Measurements from ENCODE around the gene NDUFS2. TPM values are rescaled to one million over a fixed set of nuclear protein-coding genes. Genes with fewer than 3 reads are reported as not detected.

The NDUFS2 gene
- total RNA-seq, 2 experiments from 2014 or later, result 80.6 to 92.8 TPM

DNA sequence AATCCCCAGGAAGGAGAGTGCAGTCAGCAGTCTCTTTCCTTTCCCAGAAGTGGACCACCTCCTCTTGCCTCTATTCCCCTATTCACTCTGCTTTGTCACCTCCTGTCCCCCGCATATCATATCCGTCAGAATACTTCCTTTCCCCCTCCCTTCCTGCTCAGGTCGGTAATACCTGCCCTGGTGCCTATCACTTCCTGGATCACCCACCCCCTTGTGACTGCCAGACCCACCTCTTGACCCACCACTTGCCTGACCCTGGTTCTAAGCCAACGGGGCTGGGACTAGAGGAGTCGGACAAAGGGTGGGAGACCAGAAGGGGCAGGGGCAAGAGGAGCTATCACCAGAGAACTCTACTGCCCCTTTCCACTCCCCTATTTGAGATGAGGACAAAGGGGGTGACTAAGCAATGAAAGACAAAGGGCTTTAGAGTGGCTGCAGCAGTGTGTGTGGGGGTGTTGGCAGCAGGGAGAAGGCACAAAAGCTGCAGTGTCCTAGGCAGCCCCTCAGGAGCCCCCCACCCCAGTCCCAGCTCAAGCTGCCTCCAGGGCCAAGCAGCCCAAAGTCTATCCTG is 1.7 kb upstream of the NDUFS2 start:
- no peaks in the 10 kb centered on the region for H3K27me3 Mint-ChIP-seq

GRCh38 chr1:161200992-161201835 is 953 bp upstream of the NDUFS2 start:
- no peaks in the 10 kb centered on the region for H3K27me3 Mint-ChIP-seq
- no peak for ATAC-seq (ENCODE audit: low read depth)

More for the DNA sequence above, 1.7 kb upstream of the NDUFS2 start:
- Mint-ChIP-seq H3K4me1 (peaks cover 62% of the 10 kb centered on the region), H3K9me3 (no peaks in the 10 kb centered on the region), H3K4me3 (peak overlapping the region; percentile 76), H3K27ac (peak overlapping the region; percentile 97), H3K36me3 (peaks cover 13% of the 10 kb centered on the region)
- DNase-seq (no peak), ATAC-seq (ENCODE audit: low read depth) (peak; percentile 14)
- POLR2A ChIA-PET, result interaction anchor here (0.6 to 4.9 kb wide), 6 partner anchors 9 to 105 kb away, joined by 3 to 53 read pairs (median 7); partner anchors contain the start of gene TOMM40L

GRCh38 chr1:161206411-161207140 is 4.4 kb downstream of the NDUFS2 start:
- Mint-ChIP-seq H3K36me3 (peaks cover 32% of the 10 kb centered on the region), H3K4me1 (peaks cover 45% of the 10 kb centered on the region), H3K9me3 (no peaks in the 10 kb centered on the region), H3K27ac (peak overlapping the region; percentile 53), H3K27me3 (no peaks in the 10 kb centered on the region), H3K4me3 (no peak overlapping the region)
- ATAC-seq (ENCODE audit: low read depth), result no peak
- no peak for DNase-seq
- POLR2A ChIA-PET, result interaction anchor here (0.7 to 1.1 kb wide), 3 partner anchors 9 to 24 kb away, joined by 3 read pairs; partner anchors contain the start of gene FCER1G

More at GRCh38 chr1:161200992-161201835, 953 bp upstream of the NDUFS2 start:
- peak overlapping the region; percentile 97 for H3K27ac Mint-ChIP-seq
- POLR2A ChIA-PET, result interaction anchor here (0.7 to 4.9 kb wide), 21 partner anchors 8 to 189 kb away, joined by 3 to 53 read pairs (median 11); partner anchors contain the start of genes APOA2, B4GALT3, FCER1G and PPOX
- H3K36me3 Mint-ChIP-seq, result peaks cover 17% of the 10 kb centered on the region
- no peaks in the 10 kb centered on the region for H3K9me3 Mint-ChIP-seq
- H3K4me3 Mint-ChIP-seq, result peak overlapping the region; percentile 96
- no peak for DNase-seq
- H3K4me1 Mint-ChIP-seq, result peaks cover 60% of the 10 kb centered on the region

DNA sequence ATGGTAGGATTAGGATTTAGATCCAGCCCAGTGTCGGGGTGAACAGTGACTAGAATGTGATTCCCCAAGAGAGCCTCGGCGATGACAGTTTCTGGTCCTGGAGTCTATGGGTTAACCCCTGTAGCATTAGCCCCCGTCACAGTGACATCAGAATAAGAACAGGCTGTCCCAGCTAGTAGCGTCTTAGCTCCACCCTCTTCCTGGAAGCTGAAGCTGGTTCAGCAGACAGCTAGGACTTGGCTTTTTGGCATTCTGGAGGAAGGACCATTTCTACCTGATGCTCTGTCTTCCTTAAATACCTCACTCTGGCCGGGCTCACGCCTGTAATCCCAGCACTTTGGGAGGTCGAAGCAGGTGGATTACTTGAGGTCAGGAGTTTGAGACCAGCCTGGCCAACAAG is 5.0 kb downstream of the NDUFS2 start:
- no peak overlapping the region for H3K4me3 Mint-ChIP-seq
- no peaks in the 10 kb centered on the region for H3K9me3 Mint-ChIP-seq
- DNase-seq, result no peak
- peaks cover 36% of the 10 kb centered on the region for H3K36me3 Mint-ChIP-seq
- no peak for ATAC-seq (ENCODE audit: low read depth)
- peaks cover 44% of the 10 kb centered on the region for H3K4me1 Mint-ChIP-seq
- peak overlapping the region; percentile 35 for H3K27ac Mint-ChIP-seq
- POLR2A ChIA-PET, result no interaction called here
- H3K27me3 Mint-ChIP-seq, result no peaks in the 10 kb centered on the region

GRCh38 chr1:161209790-161210409 is 7.7 kb downstream of the NDUFS2 start:
- Mint-ChIP-seq H3K27ac (peak overlapping the region; percentile 47), H3K4me3 (no peak overlapping the region), H3K9me3 (no peaks in the 10 kb centered on the region)

DNA sequence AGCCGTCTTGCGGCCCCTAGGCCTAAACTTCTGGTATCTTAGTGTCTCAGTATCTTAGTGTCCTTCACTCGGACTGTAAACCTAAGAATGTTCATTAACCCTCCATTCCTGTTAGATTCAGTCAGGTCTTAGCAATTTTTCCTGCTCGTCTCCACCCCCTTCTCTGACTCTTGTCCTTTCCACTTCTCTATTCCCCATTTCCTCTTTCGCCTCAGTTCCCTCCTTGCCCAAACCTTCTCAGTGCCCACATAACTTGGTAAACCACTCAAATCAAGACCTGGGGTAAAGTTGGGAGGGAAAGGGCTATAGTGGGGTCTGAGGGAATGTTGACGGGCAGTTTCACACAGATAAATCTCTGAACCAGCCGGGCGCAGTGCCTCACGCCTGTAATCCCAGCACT is 12.2 kb downstream of the NDUFS2 start:
- Mint-ChIP-seq H3K4me1 (peaks cover 51% of the 10 kb centered on the region), H3K27me3 (no peaks in the 10 kb centered on the region), H3K9me3 (no peaks in the 10 kb centered on the region), H3K27ac (peak overlapping the region; percentile 72), H3K4me3 (peak overlapping the region; percentile 90), H3K36me3 (peaks cover 35% of the 10 kb centered on the region)
- DNase-seq, result no peak
- POLR2A ChIA-PET, result interaction anchor here (1.3 to 2.5 kb wide), 3 partner anchors 11 to 47 kb away, joined by 3 to 17 read pairs (median 8); partner anchors contain the start of genes NDUFS2 and TOMM40L
- no peak for ATAC-seq (ENCODE audit: low read depth)

More at GRCh38 chr1:161209790-161210409, 7.7 kb downstream of the NDUFS2 start:
- peak; percentile 70 for DNase-seq
- POLR2A ChIA-PET, result interaction anchor here (1.3 kb wide), 1 partner anchor 16 kb away, joined by 6 read pairs; no protein-coding TSS in a partner anchor
- ATAC-seq (ENCODE audit: low read depth), result peak; percentile 79
- H3K4me1 Mint-ChIP-seq, result peaks cover 42% of the 10 kb centered on the region
- H3K36me3 Mint-ChIP-seq, result peaks cover 46% of the 10 kb centered on the region
- no peaks in the 10 kb centered on the region for H3K27me3 Mint-ChIP-seq

GRCh38 chr1:161215076-161215475 is 12.9 kb downstream of the NDUFS2 start, which contains the start of gene FCER1G:
Gene FCER1G (plus strand): TSS chr1:161215295. CDS start chr1:161215322, 27 bp downstream.
- peaks cover 32% of the 10 kb centered on the region for H3K36me3 Mint-ChIP-seq
- DNase-seq (no peak), ATAC-seq (ENCODE audit: low read depth) (peak; percentile 13)
- peaks cover 47% of the 10 kb centered on the region for H3K4me1 Mint-ChIP-seq
- H3K4me3 Mint-ChIP-seq, result peak within 1 kb of the TSS; percentile 90
- peak within 1 kb of the TSS; percentile 92 for H3K27ac Mint-ChIP-seq
- POLR2A ChIA-PET, result interaction anchor here (0.6 to 2.5 kb wide), 7 partner anchors 9 to 447 kb away, joined by 3 to 17 read pairs (median 3); partner anchors contain the start of genes NDUFS2 and TOMM40L
- no peaks in the 10 kb centered on the region for H3K27me3 Mint-ChIP-seq
- H3K9me3 Mint-ChIP-seq, result no peaks in the 10 kb centered on the region

DNA sequence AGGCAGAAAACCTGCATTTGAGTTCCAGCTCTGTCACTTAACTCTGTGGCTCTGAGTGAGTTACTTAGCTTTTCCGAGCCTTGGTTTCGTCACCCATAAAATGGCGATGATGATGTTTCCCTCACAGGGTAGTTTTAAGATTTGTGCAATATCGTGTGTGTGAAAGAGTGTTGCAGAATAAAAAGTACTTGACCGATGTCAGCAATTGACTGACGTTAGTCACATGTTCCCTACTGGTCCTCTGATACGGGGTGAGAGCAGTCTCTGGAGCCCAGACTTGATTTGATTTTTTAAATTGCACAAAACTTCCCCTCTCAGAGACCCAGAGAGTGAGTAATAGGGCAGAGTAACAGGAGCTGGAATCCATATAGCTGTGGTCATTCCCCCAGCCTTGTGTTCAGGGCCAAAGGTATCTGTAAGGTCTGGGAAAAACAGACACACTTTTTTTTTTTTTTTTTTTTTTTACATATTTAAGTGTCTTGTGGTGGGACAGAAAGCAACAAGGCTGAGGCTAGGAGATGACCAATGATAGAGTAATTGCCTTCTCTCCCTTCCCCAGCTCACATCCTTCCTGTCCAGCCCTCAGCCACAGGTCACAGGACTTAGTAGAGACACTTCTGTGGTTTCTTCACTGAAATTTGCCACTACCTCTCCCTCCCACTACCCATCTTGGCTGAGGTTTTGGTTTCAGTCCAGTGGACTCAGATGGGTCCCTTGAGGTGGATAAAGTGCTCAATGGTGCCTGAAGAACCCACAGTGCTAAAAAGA is 15.0 kb downstream of the NDUFS2 start:
- Mint-ChIP-seq H3K9me3 (no peaks in the 10 kb centered on the region), H3K27ac (peak overlapping the region; percentile 89), H3K4me3 (peak overlapping the region; percentile 81), H3K27me3 (no peaks in the 10 kb centered on the region), H3K36me3 (peaks cover 26% of the 10 kb centered on the region), H3K4me1 (peaks cover 54% of the 10 kb centered on the region)
- no peak for DNase-seq
- ATAC-seq (ENCODE audit: low read depth), result peak; percentile 31
- POLR2A ChIA-PET, result interaction anchor here (0.7 to 1.1 kb wide), 5 partner anchors 11 to 28 kb away, joined by 3 read pairs; partner anchors contain the start of gene ADAMTS4

DNA sequence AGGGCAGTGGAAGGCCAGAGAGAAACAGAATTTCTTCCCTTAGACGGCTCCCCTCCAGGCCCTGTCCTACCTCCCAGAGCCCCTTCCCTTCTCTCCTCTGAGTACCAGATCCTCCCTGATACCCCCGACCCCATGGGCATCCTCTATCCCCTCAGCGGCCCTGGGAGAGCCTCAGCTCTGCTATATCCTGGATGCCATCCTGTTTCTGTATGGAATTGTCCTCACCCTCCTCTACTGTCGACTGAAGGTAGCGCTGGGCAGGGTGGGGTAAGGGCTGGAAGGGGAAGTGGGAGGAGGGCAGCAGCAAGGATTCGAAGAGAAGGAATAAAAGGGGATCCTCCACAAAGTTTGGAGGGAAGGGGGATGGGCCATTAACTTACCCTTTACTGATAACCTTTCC is 15.7 kb downstream of the NDUFS2 start:
- POLR2A ChIA-PET, result interaction anchor here (2.9 kb wide), 1 partner anchor 16 kb away, joined by 13 read pairs; the partner anchor contains the start of gene NDUFS2

GRCh38 chr1:161218301-161219077 is 16.3 kb downstream of the NDUFS2 start:
- Mint-ChIP-seq H3K36me3 (peaks cover 20% of the 10 kb centered on the region), H3K27ac (peak overlapping the region; percentile 69), H3K9me3 (no peaks in the 10 kb centered on the region), H3K27me3 (no peaks in the 10 kb centered on the region), H3K4me3 (peak overlapping the region; percentile 22), H3K4me1 (peaks cover 53% of the 10 kb centered on the region)
- POLR2A ChIA-PET, result interaction anchor here (0.6 to 2.9 kb wide), 4 partner anchors 16 to 205 kb away, joined by 3 to 13 read pairs (median 3); partner anchors contain the start of gene NDUFS2
- DNase-seq (no peak), ATAC-seq (ENCODE audit: low read depth) (no peak)

More for the DNA sequence above, 15.7 kb downstream of the NDUFS2 start:
- no peaks in the 10 kb centered on the region for H3K9me3 Mint-ChIP-seq
- peak overlapping the region; percentile 69 for H3K27ac Mint-ChIP-seq
- no peak for DNase-seq
- no peak for ATAC-seq (ENCODE audit: low read depth)
- no peaks in the 10 kb centered on the region for H3K27me3 Mint-ChIP-seq
- peaks cover 54% of the 10 kb centered on the region for H3K4me1 Mint-ChIP-seq
- peaks cover 26% of the 10 kb centered on the region for H3K36me3 Mint-ChIP-seq
- peak overlapping the region; percentile 33 for H3K4me3 Mint-ChIP-seq

All from activated naive CD8-positive, alpha-beta T cell treated with anti-CD3 and anti-CD28 coated beads, Interleukin-2, amount 10 ng/mL, durations not matched to agents 7 days and 5 days (primary cell).